Natural killer cell (primary cell): ENCODE measurements around the gene SLC10A6. TPM values are rescaled to one million over a fixed set of nuclear protein-coding genes. Genes with fewer than 3 reads are reported as not detected.

Experiments
- ATAC-seq, 3 donors: fragments of 150-1000 bp in 2 of 3; fragments of 200-7000 bp in 1 of 3; cut with Tn5 transposase; 1 replicate in 1 of 3; 2 replicates in 2 of 3; pipeline ENCODE4 v1.10.0; 2021; ENCODE audit warnings: mild to moderate bottlenecking in 2 of 3, moderate library complexity in 2 of 3
- DNase-seq, 2 donors: peaks; one replicate each; pipeline versions ENCODE4 v3.0.0 to v3.0.0-alpha.2; 2013 to 2021; ENCODE audit warnings: mixed read lengths in 1 of 2
- H3K27ac ChIP-seq: one replicate; pipeline ENCODE4 v1.5.1; 2013; ENCODE audit warnings: mild to moderate bottlenecking, low read length
- H3K27me3 ChIP-seq: one replicate; pipeline ENCODE4 v1.6.1; 2013; ENCODE audit warnings: low read length; ENCODE audit not compliant: control insufficient read depth, insufficient read depth
- H3K36me3 ChIP-seq: one replicate; pipeline ENCODE4 v1.6.1; 2013; ENCODE audit warnings: low read length; ENCODE audit not compliant: control insufficient read depth, insufficient read depth
- H3K4me1 ChIP-seq: one replicate; pipeline ENCODE4 v1.6.1; 2013; ENCODE audit warnings: low read length; ENCODE audit not compliant: control insufficient read depth, insufficient read depth
- H3K4me3 ChIP-seq: one replicate; pipeline ENCODE4 v1.5.1; 2013; ENCODE audit warnings: low read length
- H3K9me3 ChIP-seq: one replicate; pipeline ENCODE4 v1.6.1; 2013; ENCODE audit warnings: low read length; ENCODE audit not compliant: control insufficient read depth, insufficient read depth
- H3K27ac Mint-ChIP-seq, 2 donors: one replicate each; pipeline ENCODE4 v1.8.0; 2022; ENCODE audit warnings: mild to moderate bottlenecking in 2 of 2, mixed read lengths in 2 of 2, moderate library complexity in 1 of 2
- H3K27me3 Mint-ChIP-seq, 2 donors: one replicate each; pipeline ENCODE4 v1.8.0; 2022; ENCODE audit warnings: low read depth in 2 of 2, mixed read lengths in 2 of 2
- H3K36me3 Mint-ChIP-seq: one replicate; pipeline ENCODE4 v1.8.0; 2022; ENCODE audit warnings: mixed read lengths
- H3K4me1 Mint-ChIP-seq, 2 donors: one replicate each; pipeline ENCODE4 v1.8.0; 2022; ENCODE audit warnings: mixed read lengths in 2 of 2
- H3K4me3 Mint-ChIP-seq: one replicate; pipeline ENCODE4 v1.8.0; 2022; ENCODE audit warnings: mild to moderate bottlenecking, moderate library complexity, mixed read lengths
- H3K9me3 Mint-ChIP-seq, 2 donors: one replicate each; pipeline ENCODE4 v1.8.0; 2022; ENCODE audit warnings: mixed read lengths in 2 of 2
- CTCF ChIP-seq: fragments of 200-600 bp; IDR thresholded peaks from one replicate; pipeline ENCODE4 v1.8.0; 2022; ENCODE audit warnings: antibody characterized with exemption
- WGBS: methylation state at CpG from one replicate; pipeline ENCODE4 v1.1.7; 2013; ENCODE audit warnings: missing lambda C conversion rate; ENCODE audit not compliant: insufficient coverage; 5-methylcytosine and 5-hydroxymethylcytosine counted together
- intact Hi-C: fragments of 100-400 bp; cut with micrococcal nuclease; formaldehyde crosslinking; loops from one replicate; pipeline ENCODE4 v1.14.2; 2022
- total RNA-seq, 4 donors: library from RNA; stranded (reverse); fragments of 120-200 nt in 1 of 4; gene quantifications; one replicate each; pipeline versions ENCODE4 v1.2.3 to v1.2.4, GENCODE V29; 2013 to 2022

The SLC10A6 gene
- total RNA-seq, 3 donors from 2014 or later (not counting 1 experiment from before 2014, with no cell fraction given): not detected

DNA sequence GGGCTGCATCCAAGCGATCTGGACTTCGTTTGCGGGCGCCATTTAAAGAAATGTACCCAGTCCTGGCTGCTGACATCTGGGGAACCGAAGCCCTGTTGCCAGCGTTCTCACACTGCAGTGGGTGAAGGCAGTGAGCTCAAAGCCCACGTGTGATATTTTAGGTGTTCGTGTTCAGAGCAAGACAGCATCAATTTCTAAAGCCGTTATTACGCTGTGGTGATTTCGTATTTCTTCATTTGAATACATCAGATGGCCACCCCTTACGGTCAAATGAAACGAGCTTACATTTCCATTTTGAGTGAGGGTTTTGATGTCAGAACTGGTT, 43.4 kb upstream of the SLC10A6 start:
- Histone ChIP-seq H3K36me3 (no peaks in the 10 kb centered on the region), H3K4me3 (no peak overlapping the region), H3K27me3 (no peaks in the 10 kb centered on the region), H3K27ac (no peak overlapping the region), H3K4me1 (peaks cover 8% of the 10 kb centered on the region), H3K9me3 (no peaks in the 10 kb centered on the region)
- Mint-ChIP-seq H3K4me3 (peak overlapping the region; percentile 75), H3K4me1 (peaks cover 0 to 4% of the 10 kb centered on the region in 2 donors), H3K36me3 (no peaks in the 10 kb centered on the region), H3K27me3 (peaks cover 22 to 28% of the 10 kb centered on the region in 2 donors), H3K9me3 (no peaks in the 10 kb centered on the region), H3K27ac (no peak overlapping the region)
- 17% methylated on average over 13 of the region's 13 CpGs for WGBS
- intact Hi-C loops: loop anchor here (10.0 kb wide), 1 partner anchor 1808 kb away; no protein-coding TSS in a partner anchor
- DNase-seq (peak in 1 of 2 donors; percentile 9), ATAC-seq (peak in 1 of 3 donors; percentile 39)
- no peak for TF ChIP-seq CTCF

DNA sequence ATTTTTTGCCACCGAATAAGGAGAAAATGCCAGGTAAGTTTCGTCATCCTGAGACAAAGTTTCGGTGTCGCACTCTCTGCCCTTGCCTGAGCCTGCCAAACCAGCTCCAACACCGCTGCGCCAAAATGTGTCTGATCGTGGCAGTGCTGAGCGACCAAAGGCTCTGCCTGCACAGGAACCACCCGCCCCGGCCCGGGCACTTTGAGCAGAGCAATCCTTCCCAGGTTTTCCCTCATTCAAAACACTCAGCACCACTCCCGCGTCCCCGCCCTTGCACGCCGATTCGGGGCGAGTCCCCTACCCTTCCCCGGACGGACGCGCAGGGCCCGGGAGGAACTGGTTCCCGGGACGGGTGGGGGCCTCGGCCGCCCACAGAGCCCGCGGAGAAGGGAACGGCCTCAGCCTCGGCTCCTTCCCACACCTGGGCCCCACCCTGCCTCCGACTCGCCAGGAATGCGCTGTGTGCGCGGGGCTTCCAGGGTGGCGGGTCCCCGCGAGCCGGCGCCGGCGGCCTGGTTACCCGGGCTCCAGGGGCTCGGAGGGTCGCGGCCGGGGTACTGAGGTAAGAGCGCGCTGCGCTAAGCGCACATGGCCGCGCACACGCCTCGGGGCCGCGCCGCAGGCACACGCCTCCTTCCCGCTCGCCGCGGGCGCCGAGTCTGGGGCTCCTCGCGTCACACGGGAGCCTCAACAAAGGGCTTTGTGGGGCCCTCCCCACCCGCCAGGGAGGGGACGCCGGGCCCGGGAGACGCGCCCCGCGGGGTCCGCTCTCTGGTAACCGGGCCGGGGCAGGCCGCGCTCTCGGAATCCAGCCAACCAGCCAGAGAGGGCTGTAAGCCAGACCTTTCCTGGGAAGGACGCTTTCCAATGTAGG, 42.8 kb upstream of the SLC10A6 start, which contains the start of gene C4orf36:
Gene C4orf36 (minus strand): TSS at position 661 of the 874 bp plus-strand sequence. CDS start 902 bp downstream, outside the sequence.
- ATAC-seq: peak in 2 of 3 donors; percentile 33 to 56
- no peaks in the 10 kb centered on the region for H3K9me3 ChIP-seq
- no peak for TF ChIP-seq CTCF
- H3K27ac ChIP-seq: no peak within 1 kb of the TSS
- no peak within 1 kb of the TSS for H3K4me3 ChIP-seq
- H3K27me3 ChIP-seq: no peaks in the 10 kb centered on the region
- H3K4me1 Mint-ChIP-seq: peaks cover 0 to 4% of the 10 kb centered on the region in 2 donors
- DNase-seq: peak in 1 of 2 donors; percentile 44
- H3K27me3 Mint-ChIP-seq: peaks cover 22 to 28% of the 10 kb centered on the region in 2 donors
- no peaks in the 10 kb centered on the region for H3K36me3 ChIP-seq
- no peak within 1 kb of the TSS for H3K27ac Mint-ChIP-seq
- peaks cover 8% of the 10 kb centered on the region for H3K4me1 ChIP-seq
- intact Hi-C loops: loop anchor here (10.0 kb wide), 1 partner anchor 1807 kb away; no protein-coding TSS in a partner anchor
- H3K36me3 Mint-ChIP-seq: no peaks in the 10 kb centered on the region
- 1% methylated on average over 84 of the region's 84 CpGs for WGBS
- H3K9me3 Mint-ChIP-seq: no peaks in the 10 kb centered on the region
- peak within 1 kb of the TSS; percentile 75 for H3K4me3 Mint-ChIP-seq

DNA sequence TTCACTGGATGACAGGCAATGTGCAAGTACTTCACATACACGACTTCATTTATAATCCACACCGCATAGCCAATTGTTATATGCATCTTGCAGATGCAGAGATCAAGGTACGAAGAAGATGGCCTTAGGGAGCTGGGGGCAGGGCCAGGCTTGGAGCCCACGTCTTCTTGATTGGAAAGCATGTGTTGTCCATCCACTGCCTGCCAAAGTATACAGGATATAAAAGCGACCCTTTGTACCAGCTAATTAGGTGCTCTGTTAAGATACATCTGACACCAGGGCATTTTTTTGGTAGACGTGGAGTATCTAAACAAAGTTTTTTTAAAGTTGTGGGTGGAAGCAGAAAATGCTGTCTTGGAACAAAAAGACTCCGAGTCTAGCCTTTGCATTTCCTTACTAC, 41.6 kb upstream of the SLC10A6 start:
- H3K4me3 Mint-ChIP-seq: peak overlapping the region; percentile 47
- WGBS: 93% methylated on average over 7 of the region's 7 CpGs

More for the DNA sequence above, 41.6 kb upstream of the SLC10A6 start:
- no peak for ATAC-seq
- peaks cover 8% of the 10 kb centered on the region for H3K4me1 ChIP-seq
- peaks cover 22 to 28% of the 10 kb centered on the region in 2 donors for H3K27me3 Mint-ChIP-seq
- H3K27ac Mint-ChIP-seq: no peak overlapping the region
- no peaks in the 10 kb centered on the region for H3K9me3 Mint-ChIP-seq
- TF ChIP-seq CTCF: no peak
- intact Hi-C loops: loop anchor here (10.0 kb wide), 1 partner anchor 1806 kb away; no protein-coding TSS in a partner anchor
- H3K36me3 Mint-ChIP-seq: no peaks in the 10 kb centered on the region
- H3K9me3 ChIP-seq: no peaks in the 10 kb centered on the region
- no peaks in the 10 kb centered on the region for H3K27me3 ChIP-seq
- peaks cover 0 to 4% of the 10 kb centered on the region in 2 donors for H3K4me1 Mint-ChIP-seq
- H3K27ac ChIP-seq: no peak overlapping the region
- H3K36me3 ChIP-seq: no peaks in the 10 kb centered on the region
- H3K4me3 ChIP-seq: no peak overlapping the region
- no peak for DNase-seq
